ENCODE data around the gene MED26.

DNA sequence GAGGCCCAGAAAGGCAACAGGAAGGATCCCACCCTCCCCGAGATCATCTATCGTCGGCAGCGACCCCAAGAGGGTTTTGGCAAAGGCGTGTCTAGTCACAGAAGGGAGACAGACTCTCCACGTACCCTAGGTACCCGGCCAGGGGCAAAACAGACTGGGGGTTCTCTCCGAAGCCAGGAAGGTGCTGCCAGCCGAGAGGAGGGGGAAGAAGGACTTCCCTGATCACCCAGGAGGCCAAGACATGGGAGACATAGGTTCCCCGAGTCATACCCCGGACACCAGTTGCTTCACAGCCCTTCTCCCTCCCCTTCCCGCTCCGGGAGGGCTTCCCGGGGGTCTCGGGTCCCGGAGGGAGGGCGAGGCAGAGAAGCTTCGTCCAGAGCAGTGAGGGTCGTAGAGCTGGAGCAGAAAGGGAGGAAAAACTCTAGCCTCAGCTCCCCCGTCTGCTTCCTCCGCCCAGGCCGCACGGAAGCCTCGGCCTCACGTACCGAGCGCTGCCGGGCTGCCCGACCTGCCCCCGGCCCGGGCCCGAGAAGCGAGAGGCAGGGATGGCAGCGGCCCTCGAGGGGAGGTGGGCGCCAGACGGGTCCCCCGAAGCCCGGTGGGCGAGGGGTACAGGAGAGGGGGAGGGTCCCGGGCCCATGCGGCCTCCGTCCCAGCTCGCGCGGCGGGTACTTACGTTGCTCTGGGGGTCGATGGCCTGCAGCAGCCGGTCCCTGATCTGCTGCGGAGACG, 644 bp downstream of the MED26 start:
- no peak for TF ChIP-seq POLR2A (IDR thresholded peaks at IDR 0.05)
- TF ChIP-seq, protein P1, sequence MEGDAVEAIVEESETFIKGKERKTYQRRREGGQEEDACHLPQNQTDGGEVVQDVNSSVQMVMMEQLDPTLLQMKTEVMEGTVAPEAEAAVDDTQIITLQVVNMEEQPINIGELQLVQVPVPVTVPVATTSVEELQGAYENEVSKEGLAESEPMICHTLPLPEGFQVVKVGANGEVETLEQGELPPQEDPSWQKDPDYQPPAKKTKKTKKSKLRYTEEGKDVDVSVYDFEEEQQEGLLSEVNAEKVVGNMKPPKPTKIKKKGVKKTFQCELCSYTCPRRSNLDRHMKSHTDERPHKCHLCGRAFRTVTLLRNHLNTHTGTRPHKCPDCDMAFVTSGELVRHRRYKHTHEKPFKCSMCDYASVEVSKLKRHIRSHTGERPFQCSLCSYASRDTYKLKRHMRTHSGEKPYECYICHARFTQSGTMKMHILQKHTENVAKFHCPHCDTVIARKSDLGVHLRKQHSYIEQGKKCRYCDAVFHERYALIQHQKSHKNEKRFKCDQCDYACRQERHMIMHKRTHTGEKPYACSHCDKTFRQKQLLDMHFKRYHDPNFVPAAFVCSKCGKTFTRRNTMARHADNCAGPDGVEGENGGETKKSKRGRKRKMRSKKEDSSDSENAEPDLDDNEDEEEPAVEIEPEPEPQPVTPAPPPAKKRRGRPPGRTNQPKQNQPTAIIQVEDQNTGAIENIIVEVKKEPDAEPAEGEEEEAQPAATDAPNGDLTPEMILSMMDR (IDR thresholded peaks at IDR 0.05), result no peak

Data from vagina (tissue), 2 donors.